HepG2 (cell line): ENCODE results near the gene TGM6. TPM values are rescaled to one million over a fixed set of nuclear protein-coding genes. Genes with fewer than 3 reads are reported as not detected.

Experiments used
- ATAC-seq: fragments of 200-7000 bp; cut with Tn5 transposase; 3 replicates; pipeline ENCODE4 v1.9.1; 2020; ENCODE audit warnings: mild to moderate bottlenecking, moderate library complexity
- BruUV-seq: library from RNA; stranded (reverse); fragments of 400-500 nt; replicated peaks from 2 replicates; lab custom pipeline; 2021; lab: Mats Ljungman, UMichigan
- CTCF ChIA-PET: fragments of 300-600 bp; formaldehyde crosslinking; extraction: SDS; loops from one replicate; lab custom pipeline; 2021; ENCODE audit warnings: low total read pairs, inconsistent platforms, low intra/inter-chr PET ratio; lab: Yijun Ruan, JAX
- POLR2A ChIA-PET: fragments of 350-600 bp; sonication (Branson Sonifier 250); formaldehyde crosslinking; loops from one replicate; lab custom pipeline; 2020; ENCODE audit warnings: antibody characterized with exemption, inconsistent platforms; lab: Yijun Ruan, JAX
- DNase-seq: peaks from one replicate; pipeline ENCODE4 v3.0.0-alpha.2; 2015; ENCODE audit warnings: low spot score
- FAIRE-seq: peaks from 3 replicates; lab custom pipeline; 2011; peaks lifted over from hg19 to GRCh38; lab: Jason Lieb, UNC
- H2AFZ ChIP-seq: one replicate; pipeline ENCODE4 v1.6.1; 2011; ENCODE audit warnings: low read length, inconsistent platforms
- H3K27ac ChIP-seq: fragments of 300-600 bp; 3 replicates; pipeline ENCODE4 v1.8.0; 2011; ENCODE audit warnings: mixed run types, mild to moderate bottlenecking, mixed read lengths, low read length, inconsistent platforms; ENCODE audit not compliant: insufficient read depth; ENCODE audit errors: extremely low read length
- H3K27me3 ChIP-seq, 2 experiments: fragments of 200-600 bp in 1 of 2; 2 replicates in 1 of 2; 3 replicates in 1 of 2; pipeline versions ENCODE4 v1.6.0 to v1.8.0; 2011; ENCODE audit warnings: low read length in 2 of 2, mild to moderate bottlenecking in 2 of 2, moderate library complexity in 2 of 2, inconsistent platforms in 1 of 2; ENCODE audit not compliant: insufficient read depth in 2 of 2, control insufficient read depth in 1 of 2
- H3K36me3 ChIP-seq, 2 experiments: fragments of 200-600 bp in 1 of 2; replicated peaks in 1 of 2; 2 replicates in 1 of 2; 3 replicates in 1 of 2; pipeline versions ENCODE4 v1.5.1 to v1.8.0; 2011; ENCODE audit warnings: low read length in 2 of 2, inconsistent platforms in 1 of 2; ENCODE audit not compliant: insufficient read depth in 2 of 2, control insufficient read depth in 1 of 2
- H3K4me1 ChIP-seq: 2 replicates; pipeline ENCODE4 v1.5.1; 2012; ENCODE audit warnings: low read length, inconsistent platforms; ENCODE audit not compliant: insufficient read depth
- H3K4me2 ChIP-seq: 2 replicates; pipeline ENCODE4 v1.6.0; 2011; ENCODE audit warnings: low read depth, low read length, inconsistent platforms
- H3K4me3 ChIP-seq, 3 experiments: fragments of 200-600 bp in 1 of 3; sonication (generic), shearing (Covaris generic) in 1 of 3; replicated peaks in 1 of 3; 2 replicates each; pipeline ENCODE4 v1.5.1; 2011 to 2016; ENCODE audit warnings: low read length in 3 of 3, inconsistent platforms in 2 of 3, low read depth in 2 of 3, mild to moderate bottlenecking in 2 of 3, control low read depth in 1 of 3, mixed read lengths in 1 of 3; ENCODE audit not compliant: insufficient read depth in 1 of 3
- H3K79me2 ChIP-seq: one replicate; pipeline ENCODE4 v1.6.1; 2011; ENCODE audit warnings: low read length, inconsistent platforms; ENCODE audit not compliant: insufficient read depth
- H3K9ac ChIP-seq: 2 replicates; pipeline ENCODE4 v1.6.0; 2011; ENCODE audit warnings: mild to moderate bottlenecking, low read depth, low read length, inconsistent platforms; ENCODE audit not compliant: insufficient read depth
- H3K9me3 ChIP-seq: 2 replicates; pipeline ENCODE4 v1.5.1; 2012; ENCODE audit warnings: mild to moderate bottlenecking, low read length
- H4K20me1 ChIP-seq: 2 replicates; pipeline ENCODE4 v1.6.0; 2011; ENCODE audit warnings: inconsistent platforms, mild to moderate bottlenecking, low read length, moderate library complexity; ENCODE audit not compliant: insufficient read depth
- BCL3 ChIP-seq: sonication (generic); formaldehyde crosslinking; IDR thresholded peaks from 2 replicates; pipeline ENCODE4 v1.5.1; 2020; ENCODE audit warnings: mild to moderate bottlenecking, missing genetic modification reagents, moderate library complexity
- BRD4 ChIP-seq: sonication (generic); formaldehyde crosslinking; IDR thresholded peaks from 2 replicates; pipeline ENCODE4 v1.4.0; 2020; ENCODE audit warnings: missing genetic modification reagents
- KDM5B ChIP-seq: sonication (generic); formaldehyde crosslinking; IDR thresholded peaks from 2 replicates; pipeline ENCODE4 v1.4.0; 2020; ENCODE audit warnings: missing genetic modification reagents, mild to moderate bottlenecking, borderline replicate concordance
- NFE2L2 ChIP-seq: fragments of 150-350 bp; IDR thresholded peaks from 2 replicates; pipeline ENCODE4 v1.6.1; 2014; ENCODE audit warnings: low read length
- NONO ChIP-seq, 2 experiments: fragments of 450-650 bp in 1 of 2; sonication (generic) in 1 of 2; formaldehyde crosslinking in 1 of 2; IDR thresholded peaks in 1 of 2; conservative IDR thresholded peaks in 1 of 2; 2 replicates each; pipeline versions ENCODE4 v1.6.1 to v1.8.0; 2017 to 2022; ENCODE audit warnings: mild to moderate bottlenecking in 1 of 2, missing genetic modification reagents in 1 of 2, moderate library complexity in 1 of 2
- RAD21 ChIP-seq: fragments of 450-650 bp; formaldehyde crosslinking; IDR thresholded peaks from 2 replicates; pipeline ENCODE4 v1.5.0; 2020; ENCODE audit warnings: mild to moderate bottlenecking
- SMC3 ChIP-seq: IDR thresholded peaks from 2 replicates; pipeline ENCODE4 v1.6.1; 2011; ENCODE audit warnings: low read length, improper control_type of control experiment
- STAG1 ChIP-seq: sonication (generic); formaldehyde crosslinking; IDR thresholded peaks from 2 replicates; pipeline ENCODE4 v1.4.0; 2020; ENCODE audit warnings: missing genetic modification reagents
- TRIM24 ChIP-seq: sonication (generic); formaldehyde crosslinking; IDR thresholded peaks from 2 replicates; pipeline ENCODE4 v1.8.0; 2022; ENCODE audit warnings: mild to moderate bottlenecking, missing genetic modification reagents
- XRCC5 ChIP-seq: fragments of 200-400 bp; formaldehyde crosslinking; optimal IDR thresholded peaks from 2 replicates; pipeline ENCODE3; 2017; ENCODE audit warnings: mild to moderate bottlenecking, low read length
- WGBS: methylation state at CpG from one replicate; pipeline ENCODE4 v1.1.6; 2017; ENCODE audit warnings: low lambda C conversion rate; 5-methylcytosine and 5-hydroxymethylcytosine counted together
- in situ Hi-C: cut with HindIII; loops from 2 replicates; pipeline ENCODE4 v1.10.0; 2017; ENCODE audit warnings: low pct_unique_long_range_greater_than_20kb; ENCODE audit not compliant: extremely low pct_ligation_motif_present
- intact Hi-C: fragments of 100-400 bp; cut with micrococcal nuclease; formaldehyde crosslinking; loops from one replicate; pipeline ENCODE4 v1.10.0; 2022; ENCODE audit not compliant: unreplicated experiment
- polyA plus RNA-seq, 8 experiments: library from polyadenylated mRNA; depleted of rRNA in 3 of 8; stranded (reverse) in 7 of 8; unstranded in 1 of 8; fragments of >200 nt; fragmentation: Illumina TruSeq in 4 of 8; extraction: Trizol in 4 of 8; gene quantifications; 2 replicates each; pipeline versions ENCODE4 v1.2.1 to v1.2.3, GENCODE V29; 2011 to 2016; ENCODE audit warnings: low read depth in 4 of 8, missing spikeins in 1 of 8, mixed read lengths in 1 of 8; ENCODE audit not compliant: insufficient read depth in 1 of 8
- total RNA-seq, 5 experiments: library from RNA; depleted of rRNA; stranded (reverse); fragments of >200 nt; fragmentation: Illumina TruSeq; extraction: Trizol; gene quantifications; 2 replicates each; pipeline ENCODE4 v1.2.3, GENCODE V29; 2016; ENCODE audit warnings: low read depth in 1 of 5
- TF ChIP-seq, protein P1 (sequence below): sonication (generic); formaldehyde crosslinking; IDR thresholded peaks from 2 replicates; pipeline ENCODE4 v1.4.0; 2020; ENCODE audit warnings: low read depth, missing genetic modification reagents
- TF ChIP-seq, protein P2 (sequence below): sonication (generic); formaldehyde crosslinking; IDR thresholded peaks from 2 replicates; pipeline ENCODE4 v1.5.0; 2020; ENCODE audit warnings: mild to moderate bottlenecking, missing genetic modification reagents, moderate library complexity

TGM6 gene
- total and polyA plus RNA-seq, 2 of the 13 experiments (the other 11 are each of a cell fraction or from before 2014, with no cell fraction given), result not detected

DNA sequence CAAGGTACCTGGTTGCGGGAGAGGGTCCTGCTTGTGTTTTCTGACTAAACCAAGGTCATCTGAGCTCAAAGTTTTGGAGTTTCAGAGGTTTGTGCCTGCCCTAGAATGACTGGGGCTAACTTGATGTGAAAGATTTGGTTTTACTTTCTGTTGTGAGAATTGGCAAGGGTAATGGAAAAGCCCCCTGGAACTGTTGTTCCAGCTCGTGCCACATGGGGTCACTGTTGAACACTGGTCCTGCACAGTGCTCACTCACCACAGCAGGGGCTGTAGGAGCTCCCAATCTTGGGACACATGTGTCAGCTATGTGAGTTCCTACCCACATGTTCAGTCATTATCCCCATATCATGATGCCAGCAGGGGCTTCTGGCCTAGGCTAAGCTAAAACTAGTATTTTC, 6.5 kb downstream of the TGM6 start:
- Histone ChIP-seq H3K27me3 (peaks cover 3 to 15% of the 10 kb centered on the region in 2 experiments; a peak in 4 of 5 replicates), H3K27ac (no peak overlapping the region), H3K79me2 (no peaks in the 10 kb centered on the region), H3K4me3 (no peak overlapping the region), H3K4me1 (no peaks in the 10 kb centered on the region), H3K4me2 (no peak overlapping the region), H2AFZ (no peak overlapping the region), H4K20me1 (no peaks in the 10 kb centered on the region), H3K9me3 (peaks cover 15% of the 10 kb centered on the region), H3K36me3 (no peaks in the 10 kb centered on the region), H3K9ac (no peak overlapping the region)
- DNase-seq (peak; percentile 48), FAIRE-seq (peak; percentile 93), ATAC-seq (peak; percentile 85)
- intact Hi-C loops (loop anchor here (1.0 kb wide), 1 partner anchor 65 kb away; no protein-coding TSS in a partner anchor), in situ Hi-C loops (no loop called here)
- ChIA-PET CTCF (interaction anchor here (0.6 to 1.9 kb wide), 4 partner anchors 65 to 90 kb away, joined by 3 to 9 read pairs (median 3); no protein-coding TSS in a partner anchor), POLR2A (interaction anchor here (0.8 to 0.9 kb wide), 2 partner anchors 84 to 90 kb away, joined by 3 read pairs; partner anchors contain the start of gene SNRPB)
- TF ChIP-seq, protein P1, sequence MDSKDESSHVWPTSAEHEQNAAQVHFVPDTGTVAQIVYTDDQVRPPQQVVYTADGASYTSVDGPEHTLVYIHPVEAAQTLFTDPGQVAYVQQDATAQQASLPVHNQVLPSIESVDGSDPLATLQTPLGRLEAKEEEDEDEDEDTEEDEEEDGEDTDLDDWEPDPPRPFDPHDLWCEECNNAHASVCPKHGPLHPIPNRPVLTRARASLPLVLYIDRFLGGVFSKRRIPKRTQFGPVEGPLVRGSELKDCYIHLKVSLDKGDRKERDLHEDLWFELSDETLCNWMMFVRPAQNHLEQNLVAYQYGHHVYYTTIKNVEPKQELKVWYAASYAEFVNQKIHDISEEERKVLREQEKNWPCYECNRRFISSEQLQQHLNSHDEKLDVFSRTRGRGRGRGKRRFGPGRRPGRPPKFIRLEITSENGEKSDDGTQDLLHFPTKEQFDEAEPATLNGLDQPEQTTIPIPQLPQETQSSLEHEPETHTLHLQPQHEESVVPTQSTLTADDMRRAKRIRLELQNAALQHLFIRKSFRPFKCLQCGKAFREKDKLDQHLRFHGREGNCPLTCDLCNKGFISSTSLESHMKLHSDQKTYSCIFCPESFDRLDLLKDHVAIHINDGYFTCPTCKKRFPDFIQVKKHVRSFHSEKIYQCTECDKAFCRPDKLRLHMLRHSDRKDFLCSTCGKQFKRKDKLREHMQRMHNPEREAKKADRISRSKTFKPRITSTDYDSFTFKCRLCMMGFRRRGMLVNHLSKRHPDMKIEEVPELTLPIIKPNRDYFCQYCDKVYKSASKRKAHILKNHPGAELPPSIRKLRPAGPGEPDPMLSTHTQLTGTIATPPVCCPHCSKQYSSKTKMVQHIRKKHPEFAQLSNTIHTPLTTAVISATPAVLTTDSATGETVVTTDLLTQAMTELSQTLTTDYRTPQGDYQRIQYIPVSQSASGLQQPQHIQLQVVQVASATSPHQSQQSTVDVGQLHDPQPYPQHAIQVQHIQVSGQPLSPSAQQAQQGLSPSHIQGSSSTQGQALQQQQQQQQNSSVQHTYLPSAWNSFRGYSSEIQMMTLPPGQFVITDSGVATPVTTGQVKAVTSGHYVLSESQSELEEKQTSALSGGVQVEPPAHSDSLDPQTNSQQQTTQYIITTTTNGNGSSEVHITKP (CRISPR knock-in tag), result no peak
- no peak for TF ChIP-seq NONO (IDR thresholded peaks at IDR 0.05)
- 0 out of 2 replicates have a peak, but pooled peaks have one; percentile 5 for TF ChIP-seq NONO (CRISPR knock-in tag; conservative IDR thresholded peaks at IDR 0.05)
- 0 out of 2 replicates have a peak, but pooled peaks have one; percentile 3 for TF ChIP-seq NFE2L2
- peak; percentile 61 for TF ChIP-seq STAG1 (CRISPR knock-in tag)
- TF ChIP-seq TRIM24 (CRISPR knock-in tag), result 0 out of 2 replicates have a peak, but pooled peaks have one; percentile 47
- TF ChIP-seq XRCC5, result peak; percentile 48
- peak; percentile 65 for TF ChIP-seq SMC3
- TF ChIP-seq BCL3 (CRISPR knock-in tag), result 0 out of 2 replicates have a peak, but pooled peaks have one; percentile 59
- TF ChIP-seq BRD4 (CRISPR knock-in tag), result no peak
- no peak for TF ChIP-seq KDM5B (CRISPR knock-in tag)
- TF ChIP-seq, protein P2, sequence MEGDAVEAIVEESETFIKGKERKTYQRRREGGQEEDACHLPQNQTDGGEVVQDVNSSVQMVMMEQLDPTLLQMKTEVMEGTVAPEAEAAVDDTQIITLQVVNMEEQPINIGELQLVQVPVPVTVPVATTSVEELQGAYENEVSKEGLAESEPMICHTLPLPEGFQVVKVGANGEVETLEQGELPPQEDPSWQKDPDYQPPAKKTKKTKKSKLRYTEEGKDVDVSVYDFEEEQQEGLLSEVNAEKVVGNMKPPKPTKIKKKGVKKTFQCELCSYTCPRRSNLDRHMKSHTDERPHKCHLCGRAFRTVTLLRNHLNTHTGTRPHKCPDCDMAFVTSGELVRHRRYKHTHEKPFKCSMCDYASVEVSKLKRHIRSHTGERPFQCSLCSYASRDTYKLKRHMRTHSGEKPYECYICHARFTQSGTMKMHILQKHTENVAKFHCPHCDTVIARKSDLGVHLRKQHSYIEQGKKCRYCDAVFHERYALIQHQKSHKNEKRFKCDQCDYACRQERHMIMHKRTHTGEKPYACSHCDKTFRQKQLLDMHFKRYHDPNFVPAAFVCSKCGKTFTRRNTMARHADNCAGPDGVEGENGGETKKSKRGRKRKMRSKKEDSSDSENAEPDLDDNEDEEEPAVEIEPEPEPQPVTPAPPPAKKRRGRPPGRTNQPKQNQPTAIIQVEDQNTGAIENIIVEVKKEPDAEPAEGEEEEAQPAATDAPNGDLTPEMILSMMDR (CRISPR knock-in tag), result peak; percentile 79
- TF ChIP-seq RAD21 (CRISPR knock-in tag), result peak; percentile 48; the same call in 1 of the 2 replicates
- 6% methylated on average over 2 of the region's 2 CpGs for WGBS
- BruUV-seq, result no TSS peak
